CD4-positive, alpha-beta T cell treated with Interleukin-17A for 4 hours (primary cell): ENCODE data around the gene RAVER2.
A peak's percentile ranks its signal among the peaks of the same experiment; 100 is the strongest.

Source experiments
- DNase-seq: peaks from one replicate; pipeline ENCODE4 v3.0.0-alpha.2; 2020; ENCODE audit warnings: mixed read lengths

The RAVER2 gene

DNA sequence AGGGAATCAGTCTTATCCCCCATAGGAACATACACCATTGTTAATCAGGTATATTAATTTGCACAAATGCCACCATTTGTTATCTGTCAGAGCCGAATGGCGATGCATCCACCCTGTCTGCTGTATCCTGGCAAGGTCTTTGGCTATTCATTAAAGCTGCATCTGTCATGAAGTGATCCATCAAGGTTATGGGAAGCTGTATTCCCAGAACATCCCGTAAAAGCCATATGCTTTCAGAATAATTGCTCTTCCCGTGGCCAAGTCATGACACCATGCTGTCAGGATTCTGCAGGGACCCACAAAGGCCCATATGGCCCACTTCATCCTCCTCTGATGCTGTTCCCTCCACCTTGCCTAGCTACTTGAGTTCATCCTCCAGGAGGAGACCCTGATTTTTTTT lies 103.9 kb downstream of the RAVER2 start:
- DNase-seq: no peak

DNA sequence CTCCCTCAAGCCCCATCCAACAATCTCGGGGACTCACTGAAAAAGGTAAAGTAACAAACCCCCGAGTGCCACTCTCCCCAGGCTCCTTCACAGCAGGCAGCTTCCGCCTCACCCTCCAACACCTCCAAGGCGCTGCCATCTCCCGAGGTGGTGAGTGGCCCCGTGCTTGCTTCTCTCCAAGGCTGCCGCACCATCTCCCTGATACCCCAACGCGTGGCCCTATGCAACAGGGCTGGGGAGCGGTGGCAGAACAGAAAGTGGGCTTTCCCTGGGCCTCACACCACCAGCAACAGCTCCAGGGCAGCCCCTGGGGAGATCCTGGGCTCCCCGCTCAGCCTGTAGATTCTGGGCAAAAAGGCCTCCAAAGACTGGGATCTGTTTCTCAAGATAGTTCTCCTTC lies 105.1 kb downstream of the RAVER2 start:
- no peak for DNase-seq

DNA sequence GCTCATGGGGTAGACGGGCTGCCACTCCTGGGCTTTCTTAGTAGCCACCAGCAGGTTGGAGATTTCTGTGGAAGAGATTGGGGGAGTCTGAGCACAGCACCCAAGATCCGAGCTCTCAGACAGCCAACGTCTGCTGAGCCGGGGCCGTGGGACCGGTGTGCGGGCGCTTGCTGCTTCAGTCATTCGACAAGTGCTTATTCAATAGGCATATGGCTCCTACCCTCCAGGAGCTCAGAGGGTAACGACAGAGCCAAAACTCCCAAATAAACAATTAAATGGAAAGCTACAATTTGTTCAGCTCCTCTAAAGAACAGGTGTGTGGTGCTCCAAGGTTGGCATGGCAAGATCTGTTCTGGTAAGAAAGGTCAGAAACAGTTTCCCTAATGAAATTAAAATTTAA lies 106.0 kb downstream of the RAVER2 start:
- no peak for DNase-seq

DNA sequence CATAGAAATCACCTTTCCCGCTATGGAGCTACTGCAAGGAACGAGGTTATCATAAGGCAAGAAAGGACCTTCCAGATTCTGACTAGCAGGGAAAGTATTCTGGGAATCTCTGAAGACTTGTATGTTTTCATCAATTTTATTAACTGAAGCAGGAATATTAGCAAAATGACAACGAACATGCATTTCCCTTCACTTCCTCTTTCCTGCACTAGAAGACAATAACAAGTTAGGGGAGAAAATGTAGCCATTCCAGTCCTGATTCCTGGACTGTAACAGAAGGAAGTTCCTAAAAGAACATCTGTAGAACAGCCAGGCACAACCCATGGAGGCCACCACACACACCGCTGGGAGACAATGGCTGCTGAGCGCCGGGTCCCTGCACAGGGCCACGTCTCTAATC lies 106.8 kb downstream of the RAVER2 start:
- no peak for DNase-seq

DNA sequence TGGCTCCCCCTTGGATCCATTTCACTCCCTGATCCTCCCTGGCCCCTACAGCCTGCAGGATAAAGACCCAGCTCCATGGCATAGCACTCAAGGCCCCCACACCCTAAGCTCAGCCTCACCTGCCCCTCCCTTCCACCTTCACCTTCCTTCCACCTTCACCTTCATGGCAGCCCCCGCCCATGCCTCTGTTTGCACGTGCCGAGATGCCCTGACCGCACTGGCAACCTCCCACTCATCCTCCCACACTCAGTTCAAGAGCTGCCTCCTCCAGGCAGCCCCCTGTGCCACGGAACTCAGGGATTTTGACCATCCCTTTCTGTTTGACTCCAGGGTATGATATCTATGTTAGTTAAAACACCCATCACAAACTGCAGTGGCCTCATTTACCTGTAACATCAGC lies 109.8 kb downstream of the RAVER2 start:
- no peak for DNase-seq

DNA sequence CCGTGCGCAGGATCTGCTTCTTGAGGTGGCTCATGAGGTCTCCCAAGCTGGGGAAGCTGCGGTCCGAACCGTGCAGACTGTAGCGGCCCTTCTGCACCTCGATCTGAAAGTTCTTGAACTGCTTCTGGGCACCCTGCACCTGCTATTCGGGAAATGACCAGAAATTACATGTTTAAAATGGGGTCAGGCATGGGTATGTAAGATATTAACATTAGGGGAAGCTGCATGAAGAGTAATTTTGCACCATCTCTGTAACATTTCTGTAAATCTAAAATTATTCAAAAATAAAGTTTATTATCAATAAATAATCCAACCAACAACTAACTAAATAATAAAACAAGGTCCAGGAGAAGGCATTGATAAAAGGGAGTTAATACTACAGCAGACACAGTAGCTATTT lies 110.7 kb downstream of the RAVER2 start:
- no peak for DNase-seq

DNA sequence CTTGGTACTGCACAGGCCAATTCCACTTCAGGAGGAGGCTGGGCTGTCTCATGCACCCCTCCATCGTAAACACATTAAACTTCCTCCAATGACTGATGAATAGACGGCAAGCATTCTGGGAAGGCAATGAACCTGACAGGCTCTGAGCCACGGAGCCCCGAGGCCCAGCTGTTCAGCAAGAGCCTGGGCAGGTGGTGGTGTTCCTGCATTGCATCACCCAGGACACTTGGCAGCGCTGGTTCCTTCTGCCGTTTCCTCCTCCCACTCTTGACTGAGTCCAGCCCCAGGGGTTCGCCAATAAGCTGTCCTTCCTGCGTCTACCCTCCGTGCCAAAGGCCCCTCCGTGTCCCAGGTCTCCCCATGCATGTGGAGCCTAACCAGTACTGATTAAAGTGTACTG lies 111.7 kb downstream of the RAVER2 start:
- DNase-seq: no peak

DNA sequence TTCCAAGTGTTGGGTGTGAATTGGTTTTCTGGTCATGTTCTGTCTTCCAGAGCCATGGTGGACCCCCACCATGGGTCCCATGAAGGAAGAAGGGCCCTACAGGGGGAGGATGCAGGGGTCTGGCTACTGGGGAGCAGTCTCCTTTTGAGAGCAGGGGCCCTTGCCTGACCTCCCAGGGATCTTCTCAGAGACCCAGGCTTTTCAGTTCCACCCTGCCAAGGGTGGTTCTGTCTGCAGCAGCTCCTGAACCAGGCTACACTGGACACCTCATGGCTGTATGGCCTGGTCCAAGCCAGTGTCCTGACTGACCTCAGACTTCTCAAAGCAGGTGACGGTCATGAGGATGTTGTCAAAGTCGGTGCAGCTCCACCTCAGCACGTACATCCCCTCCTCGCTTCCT lies 112.5 kb downstream of the RAVER2 start:
- no peak for DNase-seq

DNA sequence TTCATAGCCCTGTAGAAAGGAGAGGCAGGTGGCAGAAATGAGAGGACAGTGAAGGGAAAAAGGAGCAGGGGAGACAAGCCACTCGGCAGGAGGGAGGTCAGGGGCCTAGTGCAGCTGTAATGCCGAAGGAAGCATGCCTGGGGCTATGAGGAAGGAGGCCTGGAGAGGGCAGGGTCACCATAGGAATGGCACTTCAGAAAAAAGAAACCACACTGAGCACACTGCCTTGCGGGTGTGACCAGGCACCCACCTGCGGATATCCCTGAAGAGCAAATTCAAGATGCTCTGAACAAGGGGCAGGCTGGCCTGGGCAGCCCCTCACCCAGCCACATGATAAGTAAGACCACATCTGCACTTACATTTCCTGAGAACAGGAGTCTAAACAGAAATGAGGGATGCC lies 116.7 kb downstream of the RAVER2 start:
- DNase-seq: no peak

DNA sequence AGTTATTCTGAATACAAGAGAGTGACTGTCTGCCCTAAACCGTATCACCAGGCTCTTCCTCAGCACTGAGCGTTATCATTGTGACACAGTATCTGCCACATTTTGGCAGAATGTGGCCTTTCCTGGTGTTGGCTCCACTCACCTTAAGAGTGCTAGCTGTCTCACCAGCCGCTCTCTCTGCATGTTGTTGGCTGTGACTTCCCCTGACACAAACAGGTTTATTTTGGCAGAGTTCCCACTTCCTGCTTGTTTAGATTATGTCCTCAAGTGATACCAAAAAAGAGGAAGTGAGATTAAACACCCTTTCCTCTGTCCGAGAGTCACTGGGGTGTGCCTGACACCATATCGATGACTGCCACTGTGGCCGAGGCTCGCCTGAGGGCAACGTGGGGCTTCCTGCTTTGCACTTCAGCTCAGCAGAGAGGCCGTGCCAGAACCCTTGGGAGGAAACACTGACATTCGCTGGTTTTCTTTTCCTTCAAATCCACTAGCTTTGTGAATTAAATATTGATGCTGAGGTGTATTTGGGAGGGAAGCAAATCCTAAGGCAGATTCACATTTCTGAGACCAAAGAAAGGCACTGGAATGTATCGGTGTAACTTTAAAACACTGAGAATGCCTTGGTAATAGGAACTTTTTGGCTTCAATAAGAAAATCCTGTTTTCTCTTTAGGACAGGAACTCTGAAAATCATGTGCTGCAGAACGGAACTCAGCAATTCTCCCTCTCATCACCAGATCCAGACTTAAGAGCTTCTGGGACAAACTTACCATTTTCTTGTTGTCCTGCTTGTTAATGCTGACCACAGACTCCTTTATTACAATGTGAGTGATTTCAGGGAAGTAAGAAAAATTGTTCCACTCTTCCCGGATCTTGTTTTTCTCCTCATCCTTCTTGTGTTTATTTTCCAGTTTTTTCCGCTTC lies 119.4 kb downstream of the RAVER2 start:
- peak; percentile 59 for DNase-seq

DNA sequence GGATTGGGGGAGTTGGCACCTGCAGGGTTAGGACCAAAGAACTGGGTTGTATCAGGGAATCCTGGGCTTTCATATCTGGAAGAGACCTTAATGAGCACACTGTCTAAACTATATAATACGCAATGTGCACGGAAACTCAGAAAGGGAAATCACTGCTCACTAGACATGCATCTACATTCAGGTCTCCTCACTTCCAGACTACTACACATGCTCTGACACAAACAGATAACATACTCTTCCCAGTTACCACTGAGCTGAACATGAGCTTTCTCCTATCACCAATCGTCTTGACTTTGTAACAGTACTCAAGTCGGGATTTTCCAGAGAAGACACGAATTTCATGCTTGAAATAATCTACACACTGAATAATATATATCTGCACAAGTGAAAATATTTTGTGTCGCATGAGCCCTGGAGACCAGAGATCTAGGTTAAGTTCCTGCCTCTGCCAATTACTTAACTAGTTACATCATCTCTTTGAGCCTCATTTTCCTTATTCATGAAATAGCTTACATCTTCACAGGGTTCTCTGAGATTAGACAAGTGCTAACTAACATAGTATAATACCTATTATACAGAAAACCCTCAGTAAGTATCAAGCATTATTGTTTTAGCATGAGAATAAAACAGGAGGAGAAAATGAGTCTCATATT lies 120.4 kb downstream of the RAVER2 start:
- no peak for DNase-seq

DNA sequence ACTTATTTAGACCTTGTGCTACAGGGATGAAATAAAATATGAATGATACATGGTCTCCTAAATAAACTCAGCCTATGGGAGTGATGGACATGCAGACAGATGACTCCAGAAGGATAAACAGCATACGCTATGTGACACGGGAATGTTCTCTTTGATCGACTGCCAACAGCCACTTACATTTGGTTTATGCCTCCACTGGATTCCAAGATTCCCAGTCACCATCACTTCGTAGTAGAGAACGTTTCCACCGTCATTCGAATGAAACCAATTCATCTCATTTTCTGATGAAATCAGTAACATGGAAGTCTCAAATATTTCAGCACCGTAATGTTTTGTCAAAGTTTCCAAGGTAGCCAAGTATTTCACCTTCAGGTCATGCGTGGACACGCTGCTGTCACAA lies 121.8 kb downstream of the RAVER2 start:
- no peak for DNase-seq

DNA sequence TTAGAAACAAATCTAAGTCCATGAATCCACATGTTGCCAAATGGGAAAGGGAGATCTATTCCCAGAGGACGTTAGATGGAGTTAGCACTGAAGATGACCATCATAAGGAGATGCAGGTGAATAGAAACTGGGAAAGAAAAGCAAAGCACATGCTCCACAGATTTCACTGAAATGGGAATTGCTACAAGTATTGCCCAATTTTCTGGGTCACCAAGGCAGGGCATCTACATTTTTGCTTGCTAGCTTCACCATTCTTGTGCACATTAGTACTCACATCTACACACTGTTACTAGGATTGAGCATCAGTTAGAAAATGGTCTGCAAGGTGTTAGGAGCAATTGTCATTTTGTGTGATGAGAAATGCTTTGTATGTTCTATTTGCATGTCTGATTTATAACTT lies 122.4 kb downstream of the RAVER2 start:
- DNase-seq: no peak

DNA sequence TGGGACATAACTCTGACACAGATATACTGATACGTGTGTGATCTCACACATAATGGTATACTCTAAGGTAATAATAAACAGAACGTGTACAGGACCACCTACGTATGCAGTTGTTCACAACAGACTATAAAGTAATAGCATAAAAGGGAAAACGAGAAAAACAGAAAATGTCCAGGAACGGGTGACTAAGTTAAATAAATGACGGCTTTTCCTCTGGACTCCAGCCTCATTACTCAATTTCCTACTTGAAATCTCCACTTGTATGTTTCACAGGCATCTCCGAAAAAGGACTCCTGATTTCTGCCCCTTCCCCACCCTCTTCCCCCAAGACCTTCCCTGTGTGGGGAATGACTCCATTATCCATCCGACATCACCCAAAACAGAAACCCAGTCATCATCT lies 126.4 kb downstream of the RAVER2 start:
- DNase-seq: no peak

DNA sequence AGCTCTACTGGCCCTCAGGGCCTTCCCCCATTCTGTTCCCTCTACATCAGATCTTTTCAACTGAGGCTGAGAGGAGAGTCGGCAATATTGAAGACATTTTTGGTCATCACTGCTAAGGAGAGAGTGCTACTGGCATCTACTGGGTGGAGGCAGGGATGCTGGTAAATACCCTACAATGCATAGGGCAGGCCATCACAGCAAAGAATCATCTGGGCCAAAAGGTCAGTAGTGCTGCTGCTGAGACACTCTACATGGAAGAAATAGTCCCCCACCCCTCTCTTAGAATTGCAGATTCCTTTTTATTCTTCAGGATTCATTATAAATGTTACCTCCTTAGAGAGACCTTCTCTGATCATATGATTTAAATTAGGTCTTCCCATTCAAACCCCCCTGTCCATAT lies 127.2 kb downstream of the RAVER2 start:
- no peak for DNase-seq

DNA sequence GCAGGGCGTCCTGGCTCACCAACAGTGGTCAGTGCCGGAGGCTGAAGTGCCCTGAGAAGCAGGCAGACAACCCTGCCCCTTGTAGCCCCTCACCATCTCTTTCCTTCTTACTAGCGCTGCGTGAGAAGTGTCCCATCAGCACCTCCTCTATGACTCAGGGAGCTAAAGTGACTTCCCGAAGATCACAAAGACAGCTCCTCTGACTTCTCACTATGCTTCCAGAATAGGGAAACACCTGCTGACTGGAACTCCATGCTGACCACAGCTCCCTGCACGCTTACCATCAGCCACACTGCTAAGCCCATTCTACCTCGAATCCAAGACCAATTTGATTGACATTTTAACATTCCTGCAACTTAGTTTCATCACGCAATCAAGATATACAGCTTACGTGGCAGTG lies 128.7 kb downstream of the RAVER2 start:
- DNase-seq: no peak

DNA sequence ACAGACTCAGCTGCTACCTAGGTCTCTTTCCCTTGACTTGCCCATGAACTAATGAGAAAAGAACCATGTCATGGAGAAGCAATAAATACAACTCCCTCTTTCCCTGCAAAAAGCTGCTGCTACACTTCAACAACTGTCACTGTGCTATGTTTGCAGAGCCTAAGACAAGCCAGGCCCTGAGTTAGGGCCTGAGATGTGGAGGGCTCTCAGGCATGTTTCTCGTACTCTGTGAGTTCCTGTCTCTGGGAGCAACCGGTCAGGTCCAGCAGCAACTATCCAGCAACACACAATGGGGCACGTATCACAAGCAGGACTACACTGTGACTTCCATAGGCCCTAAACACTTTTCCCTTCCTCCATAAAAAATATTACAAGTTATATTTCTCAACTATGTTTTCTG lies 129.8 kb downstream of the RAVER2 start:
- no peak for DNase-seq

DNA sequence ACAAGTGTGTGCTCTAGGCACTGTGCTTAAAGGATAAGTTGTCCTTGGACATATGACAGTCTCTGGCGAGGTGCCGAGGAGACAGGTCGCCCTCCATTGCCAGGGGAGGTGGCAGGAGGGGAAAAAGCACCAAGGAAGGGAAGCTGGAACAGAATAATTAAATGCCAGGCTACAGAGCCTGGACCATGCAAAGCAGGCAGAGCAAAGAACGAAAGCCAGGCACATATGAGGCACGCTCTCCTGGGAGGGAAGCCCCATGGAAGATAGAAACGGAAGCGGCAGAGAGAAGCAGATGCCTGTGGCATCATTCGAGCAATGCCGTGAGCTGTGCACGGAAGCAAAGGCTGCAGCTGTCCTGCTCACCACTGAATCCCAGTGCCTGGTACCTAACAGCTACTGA lies 130.2 kb downstream of the RAVER2 start:
- no peak for DNase-seq

DNA sequence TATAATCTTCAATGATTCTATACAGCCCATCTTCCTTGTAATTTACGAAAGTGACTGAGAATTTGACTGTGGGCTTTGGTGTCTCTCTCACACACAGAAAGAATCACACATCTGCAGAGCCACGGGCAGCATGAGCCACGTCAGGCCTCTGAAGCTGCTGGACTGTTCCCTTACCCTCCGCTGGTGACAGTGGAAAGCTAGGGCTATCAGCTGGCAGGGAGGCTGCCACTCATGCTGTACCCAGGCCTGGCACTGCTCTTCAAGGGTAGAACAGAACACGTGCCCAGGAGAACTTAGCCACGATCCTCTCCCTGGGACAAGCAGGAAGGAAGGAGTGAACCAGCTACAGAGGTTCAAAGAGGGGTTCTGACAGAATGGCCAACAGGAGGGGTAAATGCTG lies 130.7 kb downstream of the RAVER2 start:
- no peak for DNase-seq

DNA sequence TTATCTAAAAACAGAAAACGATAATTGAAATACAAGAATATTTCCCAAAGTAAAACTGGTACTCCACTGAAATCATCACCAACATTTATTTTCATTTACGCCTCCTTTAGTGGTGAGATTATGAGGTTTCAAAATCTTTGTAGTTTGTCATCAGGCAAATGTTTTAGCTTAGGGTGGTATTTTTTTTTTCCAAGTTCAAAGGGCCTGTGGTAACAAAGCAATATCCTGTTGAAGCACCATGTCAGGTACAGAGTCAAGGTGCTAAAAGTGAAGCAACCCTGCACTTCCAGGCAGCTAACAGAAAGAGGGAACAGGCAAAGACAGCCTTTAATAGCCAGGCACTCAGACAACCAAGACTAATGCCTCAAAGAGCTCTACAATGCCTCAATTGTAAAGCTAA lies 132.3 kb downstream of the RAVER2 start:
- DNase-seq: peak; percentile 59

DNA sequence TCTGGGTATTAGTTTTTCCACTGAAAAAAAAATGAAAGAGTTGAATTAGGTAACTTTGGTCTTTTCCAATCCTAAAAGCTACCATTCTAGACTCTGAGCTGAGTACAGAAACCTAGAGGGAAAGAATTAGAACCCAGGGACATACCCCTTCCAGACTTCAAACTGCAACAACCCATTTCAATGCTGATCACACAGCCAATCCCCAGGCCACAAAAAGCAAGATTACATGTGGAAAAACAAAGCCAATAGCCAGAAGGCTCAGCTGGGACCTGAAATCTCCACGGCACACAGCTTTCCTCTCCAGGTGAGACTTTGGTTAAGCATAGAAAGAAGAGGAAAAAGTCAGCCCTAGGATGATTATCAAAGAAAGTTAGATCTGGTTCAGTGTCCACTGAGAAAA lies 132.7 kb downstream of the RAVER2 start:
- no peak for DNase-seq

DNA sequence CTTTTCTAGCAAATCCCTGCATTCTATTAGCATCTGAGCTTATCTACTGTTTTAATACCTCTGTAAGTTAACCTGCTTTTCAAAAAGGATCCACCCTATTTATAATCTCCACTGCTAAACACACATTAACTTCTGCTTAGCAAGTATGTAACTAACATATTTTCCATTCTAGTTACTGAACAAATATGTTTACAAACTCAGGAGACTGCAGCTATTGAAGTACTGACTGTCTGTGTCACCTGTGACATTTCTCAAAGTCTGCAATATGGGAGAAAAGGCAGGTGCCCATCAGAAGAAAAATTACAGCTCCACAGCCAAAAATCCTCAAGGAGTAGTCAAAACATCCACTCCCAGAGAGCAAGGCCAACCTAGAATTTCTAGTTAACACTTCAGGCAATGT lies 133.2 kb downstream of the RAVER2 start:
- DNase-seq: no peak

DNA sequence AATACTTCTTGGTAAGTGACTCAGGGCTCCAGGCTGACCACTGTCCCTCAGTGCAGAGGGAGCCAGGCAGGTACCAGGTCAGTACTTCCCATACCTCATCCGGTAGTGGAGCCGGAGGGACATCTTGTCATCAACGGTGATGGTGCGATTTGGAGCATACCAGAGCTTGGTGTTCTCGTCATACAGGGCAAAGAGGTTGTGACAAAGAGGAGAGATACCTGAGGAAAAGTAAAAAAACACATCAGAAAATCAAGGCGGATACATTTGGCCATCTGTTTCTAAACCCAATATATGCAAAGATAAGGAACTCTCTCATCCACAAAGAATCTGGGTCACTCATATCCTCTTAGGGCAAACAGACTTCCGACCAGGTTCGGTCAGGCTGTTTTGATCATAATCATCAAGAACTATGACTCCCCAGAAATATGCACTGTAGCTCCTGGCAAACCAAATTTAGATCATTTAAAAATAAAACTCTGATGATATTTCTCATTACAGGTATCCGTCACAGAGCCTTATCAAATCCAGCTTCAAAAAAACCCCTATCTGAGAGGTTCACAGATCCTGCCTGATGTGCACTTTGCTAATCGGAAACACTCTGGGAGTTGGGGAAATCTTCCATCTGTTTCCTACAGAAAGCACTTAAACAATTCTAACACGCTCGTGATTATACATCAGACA lies 134.2 kb downstream of the RAVER2 start:
- DNase-seq: no peak

DNA sequence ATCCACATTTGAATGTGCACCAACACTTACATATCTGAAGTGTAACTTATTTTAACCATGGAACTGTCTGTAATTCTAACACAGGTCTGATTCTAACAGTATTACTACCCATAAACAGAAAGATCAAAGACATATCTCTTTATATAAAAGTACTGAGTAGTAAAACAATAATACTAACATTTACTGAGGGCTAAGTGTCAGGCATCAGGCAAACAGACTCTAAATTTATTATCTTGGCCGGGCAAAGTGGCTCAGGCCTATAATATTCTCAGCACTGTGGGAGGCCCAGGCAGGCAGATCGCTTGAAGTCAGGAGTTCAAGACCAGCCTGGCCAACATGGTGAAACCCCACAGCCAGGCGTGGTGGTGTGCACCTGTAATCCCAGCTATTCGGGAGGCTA lies 135.6 kb downstream of the RAVER2 start:
- DNase-seq: no peak
